Prostate gland (tissue), 2 donors: ENCODE data around the gene CFAP210. TPM values are rescaled to one million over a fixed set of nuclear protein-coding genes. Genes with fewer than 3 reads are reported as not detected.

Experiments used
- DNase-seq: peaks from one replicate; pipeline ENCODE4 v3.0.0-alpha.2; 2019; ENCODE audit warnings: low spot score
- H3K27ac ChIP-seq, 2 donors: fragments of 200-600 bp; sonication (generic); 2 replicates each; pipeline ENCODE4 v1.5.1; 2017 to 2019
- H3K27me3 ChIP-seq: fragments of 200-600 bp; sonication (generic); replicated peaks from 2 replicates; pipeline ENCODE4 v1.5.1; 2019; ENCODE audit not compliant: insufficient read depth
- H3K36me3 ChIP-seq, 2 donors: fragments of 200-600 bp; sonication (generic); 1 replicate in 1 of 2; 2 replicates in 1 of 2; pipeline versions ENCODE4 v1.5.1 to v1.8.1; 2017 to 2019
- H3K4me1 ChIP-seq: fragments of 200-600 bp; sonication (generic); replicated peaks from 2 replicates; pipeline ENCODE4 v1.5.1; 2019
- H3K4me3 ChIP-seq, 2 donors: fragments of 200-600 bp; sonication (generic); 2 replicates each; pipeline ENCODE4 v1.5.1; 2017 to 2019
- H3K9me3 ChIP-seq: fragments of 200-600 bp; sonication (generic); 2 replicates; pipeline ENCODE4 v1.5.1; 2017
- POLR2A ChIP-seq: fragments of 450-650 bp; IDR thresholded peaks from one replicate; pipeline ENCODE4 v1.6.1; 2016; ENCODE audit warnings: antibody characterized with exemption, mild to moderate bottlenecking
- POLR2AphosphoS5 ChIP-seq: sonication (generic); formaldehyde crosslinking; IDR thresholded peaks from one replicate; pipeline ENCODE4 v1.6.1; 2017; ENCODE audit warnings: antibody characterized with exemption
- WGBS: methylation state at CpG from one replicate; pipeline ENCODE4 v1.1.5; 2018; 5-methylcytosine and 5-hydroxymethylcytosine counted together
- intact Hi-C: fragments of 100-400 bp; cut with DNase I; formaldehyde crosslinking; loops from one replicate; pipeline ENCODE4 v1.14.2; 2022
- total RNA-seq, 2 donors: library from RNA; depleted of rRNA; stranded (reverse); fragments of >200 nt; gene quantifications; one replicate each; pipeline ENCODE4 v1.1.0, GENCODE V29; 2016
- TF ChIP-seq, protein P1 (sequence below), 4 experiments: fragments of 200-600 bp in 2 of 4; fragments of 450-650 bp in 2 of 4; sonication (generic) in 2 of 4; IDR thresholded peaks; 1 replicate in 3 of 4; 2 replicates in 1 of 4; pipeline ENCODE4 v1.5.1; 2016 to 2019; ENCODE audit warnings: antibody characterized with exemption in 4 of 4, mild to moderate bottlenecking in 2 of 4, moderate library complexity in 2 of 4

Gene CFAP210
- total RNA-seq, 2 donors from 2014 or later = 0.27 to 1.0 TPM

DNA sequence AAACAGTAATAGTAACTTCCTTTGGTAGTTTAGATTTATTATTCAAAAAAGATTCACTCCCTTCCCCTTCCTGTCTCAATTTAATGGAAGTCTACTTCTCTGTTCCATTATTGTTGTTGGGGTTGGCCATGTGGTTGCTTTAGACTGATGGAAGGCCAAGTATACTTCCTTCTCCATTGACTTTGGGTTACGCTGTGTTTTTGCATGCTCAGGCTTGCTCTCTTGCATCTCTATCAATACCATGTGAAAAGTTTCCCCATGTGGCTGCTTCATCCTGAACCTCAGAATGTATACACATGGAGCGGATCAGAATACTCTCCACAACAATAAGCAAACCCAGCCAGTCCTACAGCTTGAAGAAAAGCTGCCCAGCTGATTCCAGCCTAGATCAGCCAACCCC is 20.3 kb downstream of the CFAP210 start:
- Histone ChIP-seq H3K4me1 (no peaks in the 10 kb centered on the region), H3K27ac (no peak overlapping the region), H3K27me3 (no peaks in the 10 kb centered on the region), H3K9me3 (no peaks in the 10 kb centered on the region), H3K4me3 (no peak overlapping the region), H3K36me3 (no peaks in the 10 kb centered on the region)
- intact Hi-C loops = no loop called here
- DNase-seq = no peak
- TF ChIP-seq POLR2A = no peak
- TF ChIP-seq POLR2AphosphoS5 = no peak
- TF ChIP-seq, protein P1, sequence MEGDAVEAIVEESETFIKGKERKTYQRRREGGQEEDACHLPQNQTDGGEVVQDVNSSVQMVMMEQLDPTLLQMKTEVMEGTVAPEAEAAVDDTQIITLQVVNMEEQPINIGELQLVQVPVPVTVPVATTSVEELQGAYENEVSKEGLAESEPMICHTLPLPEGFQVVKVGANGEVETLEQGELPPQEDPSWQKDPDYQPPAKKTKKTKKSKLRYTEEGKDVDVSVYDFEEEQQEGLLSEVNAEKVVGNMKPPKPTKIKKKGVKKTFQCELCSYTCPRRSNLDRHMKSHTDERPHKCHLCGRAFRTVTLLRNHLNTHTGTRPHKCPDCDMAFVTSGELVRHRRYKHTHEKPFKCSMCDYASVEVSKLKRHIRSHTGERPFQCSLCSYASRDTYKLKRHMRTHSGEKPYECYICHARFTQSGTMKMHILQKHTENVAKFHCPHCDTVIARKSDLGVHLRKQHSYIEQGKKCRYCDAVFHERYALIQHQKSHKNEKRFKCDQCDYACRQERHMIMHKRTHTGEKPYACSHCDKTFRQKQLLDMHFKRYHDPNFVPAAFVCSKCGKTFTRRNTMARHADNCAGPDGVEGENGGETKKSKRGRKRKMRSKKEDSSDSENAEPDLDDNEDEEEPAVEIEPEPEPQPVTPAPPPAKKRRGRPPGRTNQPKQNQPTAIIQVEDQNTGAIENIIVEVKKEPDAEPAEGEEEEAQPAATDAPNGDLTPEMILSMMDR (IDR thresholded peaks at IDR 0.05) = no peak
- 75% methylated on average over 2 of the region's 2 CpGs for WGBS

DNA sequence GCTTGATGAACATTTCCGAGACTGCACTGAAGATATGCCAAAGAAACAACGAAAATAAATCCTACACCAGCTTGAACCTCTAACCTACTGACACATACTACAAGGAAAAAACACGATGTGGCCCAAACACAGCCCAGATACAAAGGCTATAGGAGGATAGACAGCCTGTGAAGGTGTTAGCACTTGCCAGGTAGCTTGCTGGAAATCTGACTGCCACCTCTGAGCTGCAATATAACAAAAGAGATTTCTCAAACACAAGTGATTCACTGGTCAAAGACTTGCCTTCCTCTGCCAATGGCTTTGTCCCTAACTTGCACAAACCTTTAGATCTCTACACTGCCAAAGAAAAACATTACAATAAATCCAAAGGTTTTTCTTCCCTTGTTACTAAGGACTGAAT is 21.1 kb downstream of the CFAP210 start:
- DNase-seq = no peak
- H3K27me3 ChIP-seq = no peaks in the 10 kb centered on the region
- no peak overlapping the region for H3K4me3 ChIP-seq
- intact Hi-C loops = no loop called here
- WGBS = 76% methylated on average over 3 of the region's 3 CpGs
- no peaks in the 10 kb centered on the region for H3K9me3 ChIP-seq
- H3K36me3 ChIP-seq = no peaks in the 10 kb centered on the region
- H3K4me1 ChIP-seq = no peaks in the 10 kb centered on the region
- no peak overlapping the region for H3K27ac ChIP-seq
- TF ChIP-seq POLR2A (no peak), POLR2AphosphoS5 (no peak)
- TF ChIP-seq, protein P1 (IDR thresholded peaks at IDR 0.05) = no peak

DNA sequence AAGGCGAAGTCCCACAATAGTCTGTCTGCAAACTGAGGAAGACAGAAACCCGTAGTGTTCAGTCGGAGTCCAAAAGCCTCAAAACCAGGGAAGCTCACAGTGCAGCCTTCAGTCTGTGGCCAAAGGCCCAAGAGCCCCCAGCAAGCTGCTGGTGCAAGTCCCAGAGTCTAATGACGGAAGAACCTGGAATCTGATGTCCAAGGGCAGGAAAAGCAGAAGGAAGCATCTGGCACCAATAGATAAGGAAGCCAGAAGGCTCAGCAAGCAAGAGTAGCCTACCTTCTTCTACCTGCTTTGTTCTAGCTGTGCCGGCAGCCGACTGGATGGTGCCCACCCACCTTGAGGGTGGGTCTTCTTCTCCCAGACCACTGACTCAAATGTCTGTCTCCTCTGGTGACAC is 21.8 kb downstream of the CFAP210 start:
- Histone ChIP-seq H3K36me3 (no peaks in the 10 kb centered on the region), H3K9me3 (no peaks in the 10 kb centered on the region), H3K27me3 (no peaks in the 10 kb centered on the region), H3K27ac (no peak overlapping the region), H3K4me1 (no peaks in the 10 kb centered on the region), H3K4me3 (no peak overlapping the region)
- intact Hi-C loops = no loop called here
- TF ChIP-seq POLR2A (no peak), POLR2AphosphoS5 (no peak)
- TF ChIP-seq, protein P1 (IDR thresholded peaks at IDR 0.05) = no peak
- no peak for DNase-seq
- 78% methylated on average over 6 of the region's 6 CpGs for WGBS

DNA sequence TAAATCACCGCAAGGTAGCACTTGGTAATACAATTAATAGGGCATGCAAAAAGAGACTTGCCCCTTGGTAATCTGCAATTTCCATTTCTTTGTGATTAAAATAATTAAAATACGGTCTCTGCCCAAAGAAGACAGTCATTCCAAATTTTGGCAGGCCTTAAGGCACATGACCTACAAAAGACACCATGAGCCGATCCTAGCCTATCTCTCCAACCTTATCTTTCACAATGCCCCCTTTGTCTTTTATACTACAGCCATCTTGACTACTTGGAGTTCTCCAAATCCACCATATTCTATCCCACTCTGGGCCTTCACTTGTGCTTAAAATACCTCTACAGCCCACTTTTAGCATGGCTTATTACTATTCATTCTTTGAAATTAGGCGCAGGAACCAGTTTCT is 23.3 kb downstream of the CFAP210 start:
- TF ChIP-seq POLR2AphosphoS5 = no peak
- no peak for TF ChIP-seq POLR2A
- TF ChIP-seq, protein P1 (IDR thresholded peaks at IDR 0.05) = no peak
- Histone ChIP-seq H3K4me3 (no peak overlapping the region), H3K9me3 (no peaks in the 10 kb centered on the region), H3K27me3 (no peaks in the 10 kb centered on the region), H3K36me3 (no peaks in the 10 kb centered on the region), H3K27ac (no peak overlapping the region), H3K4me1 (no peaks in the 10 kb centered on the region)
- no peak for DNase-seq
- intact Hi-C loops = no loop called here
- 93% methylated on average over 4 of the region's 4 CpGs for WGBS

DNA sequence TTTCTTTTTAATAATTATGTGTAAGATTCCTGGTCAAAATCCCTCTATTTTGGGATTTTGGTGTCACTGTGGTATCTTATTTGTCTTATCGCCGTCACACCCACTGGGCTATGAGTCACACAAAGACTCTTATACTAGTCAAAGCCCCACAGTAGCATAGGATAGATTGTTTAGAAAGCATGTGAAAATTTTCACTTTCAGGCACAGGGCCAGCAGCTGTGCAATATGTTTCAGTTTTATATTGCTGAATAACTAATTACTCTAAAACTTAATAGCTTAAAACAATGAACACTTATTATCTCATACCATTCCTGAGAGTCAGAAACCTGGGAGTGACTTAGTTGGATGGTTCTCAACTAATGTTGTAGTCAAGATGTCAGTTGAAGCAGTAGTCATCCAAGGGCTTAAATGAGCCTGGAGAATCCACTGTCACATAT is 24.0 kb downstream of the CFAP210 start:
- intact Hi-C loops = no loop called here
- DNase-seq = no peak
- 79% methylated on average over 2 of the region's 2 CpGs for WGBS
- no peak overlapping the region for H3K27ac ChIP-seq
- no peak overlapping the region for H3K4me3 ChIP-seq
- H3K4me1 ChIP-seq = no peaks in the 10 kb centered on the region
- no peaks in the 10 kb centered on the region for H3K27me3 ChIP-seq
- TF ChIP-seq POLR2AphosphoS5 = no peak
- TF ChIP-seq, protein P1 (IDR thresholded peaks at IDR 0.05) = no peak
- no peaks in the 10 kb centered on the region for H3K36me3 ChIP-seq
- no peaks in the 10 kb centered on the region for H3K9me3 ChIP-seq
